Adipocyte (in vitro differentiated cells): ENCODE results near the gene CMKLR1.
A peak's percentile ranks its signal among the peaks of the same experiment; 100 is the strongest.

Experiments used
- DNase-seq: peaks from one replicate; pipeline ENCODE4 v3.0.0-alpha.2; 2015; ENCODE audit warnings: low read depth
- H3K27me3 ChIP-seq: replicated peaks from 2 replicates; pipeline ENCODE4 v1.7.0; 2013; ENCODE audit warnings: mild to moderate bottlenecking, low read length, moderate library complexity; ENCODE audit not compliant: control insufficient read depth, insufficient read depth
- H3K36me3 ChIP-seq: 2 replicates; pipeline ENCODE4 v1.7.0; 2013; ENCODE audit warnings: low read length, mild to moderate bottlenecking, moderate library complexity; ENCODE audit not compliant: control insufficient read depth, insufficient read depth, severe bottlenecking
- H3K4me1 ChIP-seq: 2 replicates; pipeline ENCODE4 v1.7.0; 2013; ENCODE audit warnings: mild to moderate bottlenecking, low read length, moderate library complexity; ENCODE audit not compliant: control insufficient read depth, insufficient read depth
- H3K4me3 ChIP-seq: 2 replicates; pipeline ENCODE4 v1.7.0; 2013; ENCODE audit warnings: mild to moderate bottlenecking, low read length, moderate library complexity
- H3K9ac ChIP-seq: 2 replicates; pipeline ENCODE4 v1.7.0; 2013; ENCODE audit warnings: mild to moderate bottlenecking, low read length, moderate library complexity
- H3K9me3 ChIP-seq: 2 replicates; pipeline ENCODE4 v1.7.0; 2013; ENCODE audit warnings: mild to moderate bottlenecking, low read length, moderate library complexity; ENCODE audit not compliant: control insufficient read depth

The CMKLR1 gene

DNA sequence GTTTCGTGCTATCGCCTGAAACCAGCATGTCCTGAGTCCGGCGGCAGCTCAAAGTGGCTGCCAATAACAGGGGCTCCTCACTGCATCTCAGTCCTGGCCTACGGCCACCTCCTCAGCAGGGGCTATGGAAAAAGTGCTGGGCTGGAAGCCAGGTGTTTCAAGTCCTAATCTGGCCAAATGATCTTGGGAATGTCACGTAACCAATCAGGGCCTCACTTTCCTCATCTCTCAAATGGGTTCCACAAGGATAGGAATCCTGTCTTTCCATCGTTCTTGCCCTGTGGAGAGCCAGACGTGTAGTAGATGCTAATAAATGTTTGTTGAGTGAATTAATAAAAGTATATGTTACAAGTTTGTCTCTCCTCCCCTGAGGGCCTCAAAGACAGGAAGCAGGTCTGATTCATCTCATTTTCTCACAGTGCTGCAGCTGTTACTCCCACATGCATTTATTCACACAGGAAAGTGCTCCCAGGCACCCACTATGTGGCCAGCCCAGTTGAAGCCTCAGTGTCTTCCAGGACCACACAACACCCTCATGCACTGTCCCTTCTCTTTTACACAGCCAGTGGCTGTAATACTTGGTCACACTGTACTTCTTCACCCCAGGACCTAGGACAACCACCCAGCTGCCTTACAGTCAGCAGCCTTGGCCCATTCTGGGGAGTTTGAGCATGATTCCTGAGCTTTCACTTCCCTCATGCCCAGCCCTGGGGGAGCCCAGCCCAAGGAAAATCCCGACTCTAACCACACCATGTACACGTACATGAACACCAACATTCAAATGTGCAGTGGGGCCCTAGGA is 5.0 kb downstream of the CMKLR1 start:
- peaks cover 9% of the 10 kb centered on the region for H3K9me3 ChIP-seq
- peaks cover 5% of the 10 kb centered on the region for H3K36me3 ChIP-seq
- DNase-seq, result peak; percentile 50
- peaks cover 39% of the 10 kb centered on the region for H3K4me1 ChIP-seq
- no peak overlapping the region for H3K4me3 ChIP-seq
- no peaks in the 10 kb centered on the region for H3K27me3 ChIP-seq
- H3K9ac ChIP-seq, result no peak overlapping the region

DNA sequence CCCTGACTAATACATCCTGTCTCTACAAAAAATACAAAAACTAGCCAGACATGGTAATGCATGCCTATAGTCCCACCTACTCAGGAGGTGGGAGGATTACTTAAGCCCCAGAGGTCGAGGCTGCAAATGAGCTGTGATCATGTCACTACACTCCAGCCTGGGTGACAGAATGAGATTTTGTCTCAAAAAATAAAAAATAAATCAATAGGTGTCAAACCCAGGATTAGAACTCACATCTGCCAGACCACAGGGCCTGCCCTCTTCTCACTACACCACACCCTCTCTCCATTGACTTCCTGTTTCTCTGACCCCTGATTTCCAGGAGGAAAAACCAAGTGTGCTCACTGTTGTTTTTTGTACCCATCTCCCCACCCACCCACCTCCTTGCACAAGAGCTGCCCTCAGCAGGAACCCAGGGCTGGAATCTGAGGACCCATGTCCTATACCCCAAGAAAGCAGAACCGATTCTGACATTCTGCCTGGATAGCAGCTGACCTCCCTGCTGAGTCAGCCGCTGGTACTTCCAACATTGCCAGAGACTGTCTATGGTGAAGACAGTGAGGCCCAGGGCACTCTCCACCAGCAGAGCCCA is 6.2 kb downstream of the CMKLR1 start:
- peak; percentile 39 for DNase-seq
- Histone ChIP-seq H3K27me3 (no peaks in the 10 kb centered on the region), H3K9ac (no peak overlapping the region), H3K9me3 (peaks cover 9% of the 10 kb centered on the region), H3K36me3 (peaks cover 5% of the 10 kb centered on the region), H3K4me3 (no peak overlapping the region), H3K4me1 (peaks cover 37% of the 10 kb centered on the region)

DNA sequence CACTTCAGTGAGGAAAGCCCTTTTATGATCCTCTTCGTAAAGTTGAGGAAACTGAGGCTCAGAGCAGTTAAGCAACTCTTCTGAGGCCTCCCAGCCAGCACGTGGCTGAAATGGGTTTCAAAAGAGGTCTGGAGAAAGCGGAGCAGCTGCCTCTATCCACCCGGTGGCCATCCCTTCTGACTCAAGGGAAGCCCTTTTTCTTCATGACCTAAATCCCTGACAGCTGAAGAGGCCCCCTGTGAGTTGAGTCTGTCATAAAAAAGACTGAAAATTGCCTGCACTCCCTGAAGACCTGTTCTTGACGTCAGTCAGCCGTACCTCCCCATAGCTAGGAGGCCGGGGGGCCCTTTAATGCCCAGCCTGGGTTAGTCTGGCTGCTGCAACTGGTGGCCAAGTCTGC is 10.7 kb downstream of the CMKLR1 start:
- Histone ChIP-seq H3K4me1 (peaks cover 23% of the 10 kb centered on the region), H3K36me3 (peaks cover 5% of the 10 kb centered on the region), H3K27me3 (no peaks in the 10 kb centered on the region), H3K9ac (no peak overlapping the region), H3K9me3 (peaks cover 9% of the 10 kb centered on the region), H3K4me3 (no peak overlapping the region)
- no peak for DNase-seq

DNA sequence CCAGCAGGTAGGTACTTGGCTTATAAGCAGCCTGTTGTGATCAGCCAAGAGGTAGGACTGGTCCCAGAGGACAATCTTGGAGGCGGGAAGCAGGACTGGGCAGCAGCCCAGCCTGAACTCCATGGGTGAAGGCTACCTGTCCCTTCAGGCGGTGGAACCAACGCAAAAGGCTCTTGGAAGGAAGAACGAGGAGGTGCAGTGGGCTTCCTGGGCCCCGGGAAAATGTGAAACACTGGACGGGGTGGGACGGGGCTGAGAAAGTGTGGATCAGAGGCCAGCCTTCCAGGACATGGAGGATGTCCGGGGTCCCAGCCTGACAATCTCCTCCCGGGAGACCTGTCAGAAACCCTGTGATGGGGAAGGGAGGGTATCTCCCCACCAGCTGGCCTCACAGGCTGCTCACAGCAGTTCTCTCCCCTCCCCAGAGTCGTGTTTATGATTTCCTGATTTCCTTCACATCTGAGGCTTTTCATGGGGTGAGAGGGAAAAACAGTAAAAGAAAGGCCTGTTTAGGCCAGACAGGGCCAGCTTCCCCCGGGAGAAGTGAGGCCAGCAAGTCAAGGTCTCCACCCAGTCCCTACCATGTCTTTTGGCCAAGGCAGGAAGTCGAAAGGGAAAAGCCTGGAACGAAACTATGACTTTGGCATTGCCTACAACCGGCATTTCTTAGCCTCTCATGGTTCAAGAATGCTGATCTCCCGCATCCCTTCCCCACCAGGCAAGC is 11.3 kb downstream of the CMKLR1 start:
- H3K36me3 ChIP-seq, result peaks cover 5% of the 10 kb centered on the region
- H3K4me3 ChIP-seq, result no peak overlapping the region
- H3K4me1 ChIP-seq, result peaks cover 16% of the 10 kb centered on the region
- no peak for DNase-seq
- H3K9ac ChIP-seq, result no peak overlapping the region
- peaks cover 1% of the 10 kb centered on the region for H3K27me3 ChIP-seq
- peaks cover 9% of the 10 kb centered on the region for H3K9me3 ChIP-seq

DNA sequence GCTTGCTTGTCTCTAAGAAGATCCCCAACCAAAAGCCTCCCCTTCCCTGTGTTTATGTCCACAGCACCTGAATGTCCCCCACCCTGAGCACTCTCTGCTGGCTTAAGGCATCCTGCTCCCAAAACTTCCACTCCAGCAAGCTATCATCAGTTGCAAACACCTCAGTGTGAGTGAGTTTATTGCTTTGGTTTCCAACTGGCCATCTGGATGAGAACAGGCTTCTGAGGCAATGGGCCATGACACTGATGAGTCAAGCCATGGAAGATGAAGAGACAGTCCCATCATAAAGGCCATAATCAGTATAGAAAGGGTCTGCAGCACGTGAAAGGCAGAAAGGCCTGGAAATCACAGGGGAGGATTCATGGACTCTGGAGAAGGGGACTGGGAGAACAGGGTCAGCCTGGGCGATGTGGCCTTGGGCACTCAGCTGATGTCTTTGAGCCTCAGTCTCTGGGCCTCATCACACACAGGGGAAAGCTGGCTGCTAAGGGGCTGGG is 12.8 kb downstream of the CMKLR1 start:
- Histone ChIP-seq H3K9me3 (peaks cover 9% of the 10 kb centered on the region), H3K9ac (no peak overlapping the region), H3K4me3 (no peak overlapping the region), H3K27me3 (peaks cover 13% of the 10 kb centered on the region), H3K4me1 (peaks cover 12% of the 10 kb centered on the region), H3K36me3 (peaks cover 5% of the 10 kb centered on the region)
- no peak for DNase-seq

DNA sequence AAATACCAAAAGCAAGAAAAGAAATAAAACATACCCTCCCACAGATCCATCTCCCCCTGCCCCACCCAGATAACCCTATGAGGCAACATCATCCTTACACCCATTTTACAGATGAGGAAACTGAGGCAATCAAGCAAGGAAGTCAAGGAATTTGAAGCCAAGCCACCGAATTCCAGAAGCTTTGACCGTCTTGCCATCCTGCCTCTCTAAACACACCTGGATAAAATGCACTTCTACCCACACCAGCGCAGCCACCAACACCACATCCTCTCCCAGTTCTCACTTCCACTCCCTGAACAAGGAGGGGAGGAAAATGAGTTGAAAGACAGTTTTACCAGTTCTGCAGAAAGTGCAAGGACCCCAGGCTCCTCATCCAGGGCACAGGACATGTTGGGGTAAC is 13.6 kb downstream of the CMKLR1 start:
- H3K4me1 ChIP-seq, result peaks cover 12% of the 10 kb centered on the region
- no peak overlapping the region for H3K9ac ChIP-seq
- peaks cover 5% of the 10 kb centered on the region for H3K36me3 ChIP-seq
- H3K9me3 ChIP-seq, result peaks cover 9% of the 10 kb centered on the region
- DNase-seq, result no peak
- H3K4me3 ChIP-seq, result no peak overlapping the region
- H3K27me3 ChIP-seq, result peaks cover 13% of the 10 kb centered on the region

DNA sequence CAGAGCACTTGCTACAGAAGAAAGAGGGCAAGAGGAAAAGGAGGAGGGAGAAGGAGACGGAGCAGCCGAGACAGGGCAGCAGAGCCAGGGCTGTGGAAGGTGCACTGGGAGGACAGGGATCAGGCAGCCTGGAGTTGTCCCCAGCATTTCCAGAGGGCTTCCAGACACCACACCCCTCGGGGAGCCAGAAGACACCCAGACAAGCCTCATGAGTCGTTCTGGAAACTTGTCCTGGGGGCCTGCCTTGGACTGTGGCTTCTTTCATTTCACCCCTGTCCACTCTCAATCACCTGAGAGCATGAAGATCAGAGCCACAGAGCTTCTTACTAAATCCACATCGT is 14.1 kb downstream of the CMKLR1 start:
- Histone ChIP-seq H3K4me3 (no peak overlapping the region), H3K9me3 (peaks cover 5% of the 10 kb centered on the region), H3K9ac (no peak overlapping the region), H3K27me3 (peaks cover 13% of the 10 kb centered on the region), H3K4me1 (peaks cover 12% of the 10 kb centered on the region), H3K36me3 (peaks cover 5% of the 10 kb centered on the region)
- DNase-seq, result no peak

DNA sequence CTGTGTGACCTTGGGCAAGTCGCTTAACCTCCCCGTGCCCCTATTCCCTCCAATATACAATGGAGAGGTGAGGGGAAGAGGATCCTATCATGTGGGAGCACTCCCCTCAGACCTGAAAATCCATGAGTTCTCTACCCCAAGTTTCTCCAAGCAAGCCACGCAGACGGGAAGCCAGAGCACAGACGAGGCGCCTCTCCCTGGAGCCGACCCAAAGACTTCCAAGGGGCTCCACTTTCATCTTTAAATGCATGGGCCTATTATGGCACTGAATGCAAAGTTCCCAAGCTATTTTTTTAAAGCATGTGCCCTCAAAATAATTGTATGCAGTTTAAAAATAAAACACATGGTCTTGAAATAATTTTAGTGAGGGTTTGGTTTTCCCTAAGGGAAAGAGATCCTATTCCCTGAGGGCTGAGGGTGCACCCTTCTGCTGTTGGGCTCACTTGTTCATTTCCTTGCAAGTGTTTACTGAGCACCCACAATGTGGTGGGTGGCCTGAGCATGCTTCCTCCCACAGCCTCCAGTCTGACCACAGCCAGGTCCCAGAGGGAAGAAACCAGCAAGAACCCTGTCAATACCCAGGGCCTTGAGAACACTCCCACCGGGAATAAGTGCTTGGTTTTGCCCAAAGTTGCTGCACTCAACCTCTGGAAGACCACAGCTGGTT is 14.6 kb downstream of the CMKLR1 start:
- Histone ChIP-seq H3K9me3 (peaks cover under 1% of the 10 kb centered on the region), H3K4me1 (peaks cover 12% of the 10 kb centered on the region), H3K4me3 (no peak overlapping the region)

DNA sequence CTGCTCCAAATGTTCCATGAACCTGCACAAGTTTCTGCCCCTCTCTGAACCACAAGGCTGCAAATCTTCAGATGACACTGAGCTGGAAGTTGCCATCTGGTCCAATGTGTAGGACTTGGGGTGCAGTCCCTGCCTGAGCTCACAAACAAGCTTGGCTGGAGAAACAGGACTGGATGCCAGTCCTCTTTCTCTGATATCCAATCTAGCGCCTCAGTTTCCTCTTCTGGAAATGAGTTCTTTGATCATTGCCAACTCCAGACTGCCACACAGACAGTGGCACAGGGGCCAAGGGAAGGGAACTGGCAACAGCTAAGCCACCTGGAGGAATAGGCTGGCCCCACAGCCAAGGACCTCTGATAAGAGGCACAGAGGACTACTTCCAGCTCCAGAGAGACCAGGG is 15.5 kb downstream of the CMKLR1 start:
- peaks cover 13% of the 10 kb centered on the region for H3K27me3 ChIP-seq
- no peaks in the 10 kb centered on the region for H3K9me3 ChIP-seq
- no peak for DNase-seq
- H3K4me1 ChIP-seq, result peaks cover 9% of the 10 kb centered on the region
- H3K36me3 ChIP-seq, result no peaks in the 10 kb centered on the region
- no peak overlapping the region for H3K9ac ChIP-seq
- H3K4me3 ChIP-seq, result no peak overlapping the region

More for the DNA sequence above, 14.6 kb downstream of the CMKLR1 start:
- H3K36me3 ChIP-seq, result peaks cover under 1% of the 10 kb centered on the region
- H3K27me3 ChIP-seq, result peaks cover 13% of the 10 kb centered on the region
- DNase-seq, result no peak
- H3K9ac ChIP-seq, result no peak overlapping the region

DNA sequence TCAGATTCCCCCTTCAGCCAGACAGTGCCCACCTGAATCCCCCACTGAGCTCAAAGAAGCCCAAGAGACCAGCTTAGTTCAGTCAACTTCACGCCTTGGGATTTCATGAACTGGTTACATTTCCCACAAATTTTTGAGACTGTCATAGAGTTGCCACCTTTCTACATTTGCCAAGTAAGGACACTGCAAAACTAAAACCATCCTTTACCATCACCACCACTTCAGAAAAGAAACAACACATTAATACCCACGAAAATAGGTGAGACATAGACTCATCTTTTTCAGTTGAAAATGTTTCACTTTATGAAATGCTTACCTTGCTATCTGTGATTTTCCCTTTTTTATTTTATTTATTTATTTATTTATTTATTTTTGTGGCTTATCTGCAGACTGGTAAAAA is 16.1 kb downstream of the CMKLR1 start:
- Histone ChIP-seq H3K9ac (no peak overlapping the region), H3K4me3 (no peak overlapping the region), H3K36me3 (no peaks in the 10 kb centered on the region), H3K9me3 (no peaks in the 10 kb centered on the region), H3K4me1 (peaks cover 3% of the 10 kb centered on the region), H3K27me3 (peaks cover 13% of the 10 kb centered on the region)
- no peak for DNase-seq

DNA sequence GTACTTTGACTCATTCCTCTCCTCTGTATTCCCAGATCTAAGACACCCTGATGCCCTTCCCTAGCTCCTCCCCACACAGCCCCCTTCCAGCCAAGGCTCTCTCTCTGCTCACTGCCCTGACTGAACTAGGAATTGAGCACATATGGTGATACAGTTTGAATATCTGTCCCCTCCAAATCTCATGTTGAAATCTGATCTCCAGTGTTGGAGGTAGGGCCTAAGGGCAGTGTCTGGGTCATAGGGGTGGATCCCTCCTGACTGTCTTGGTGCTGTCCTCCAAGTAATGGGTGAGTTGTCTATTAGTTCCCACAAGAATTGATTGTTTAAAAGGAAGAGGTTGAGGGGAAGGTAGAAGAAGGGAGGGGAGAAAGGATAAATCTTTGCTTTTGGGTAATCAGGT is 17.4 kb downstream of the CMKLR1 start:
- H3K9me3 ChIP-seq, result no peaks in the 10 kb centered on the region
- H3K36me3 ChIP-seq, result no peaks in the 10 kb centered on the region
- H3K27me3 ChIP-seq, result peaks cover 13% of the 10 kb centered on the region
- H3K4me3 ChIP-seq, result no peak overlapping the region
- no peak for DNase-seq
- H3K9ac ChIP-seq, result no peak overlapping the region
- no peaks in the 10 kb centered on the region for H3K4me1 ChIP-seq
